Measurements from ENCODE around the gene DOCK8.

The DOCK8 gene

DNA sequence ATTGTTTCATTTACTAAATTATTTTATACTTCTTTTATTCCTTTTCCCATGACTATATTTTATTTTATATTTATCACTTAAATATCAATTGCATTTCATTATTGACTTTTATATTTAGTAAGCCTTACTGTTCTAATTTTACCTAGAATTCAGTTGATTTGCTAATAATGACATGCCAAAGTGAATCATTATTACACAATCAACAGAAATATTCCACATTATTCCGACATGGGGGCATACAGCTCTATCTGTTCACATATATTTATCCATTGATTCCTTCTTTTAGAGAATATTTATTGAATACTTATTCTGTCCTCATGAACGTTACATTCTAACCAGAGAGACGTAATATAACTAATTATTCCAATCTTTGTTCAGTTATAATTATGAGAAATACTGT is 221.8 kb downstream of the DOCK8 start:
- DNase-seq, result no peak

- peak; percentile 66 for DNase-seq
Measured at GRCh38 chr9:437066-437465, 222.4 kb downstream of the DOCK8 start.

DNA sequence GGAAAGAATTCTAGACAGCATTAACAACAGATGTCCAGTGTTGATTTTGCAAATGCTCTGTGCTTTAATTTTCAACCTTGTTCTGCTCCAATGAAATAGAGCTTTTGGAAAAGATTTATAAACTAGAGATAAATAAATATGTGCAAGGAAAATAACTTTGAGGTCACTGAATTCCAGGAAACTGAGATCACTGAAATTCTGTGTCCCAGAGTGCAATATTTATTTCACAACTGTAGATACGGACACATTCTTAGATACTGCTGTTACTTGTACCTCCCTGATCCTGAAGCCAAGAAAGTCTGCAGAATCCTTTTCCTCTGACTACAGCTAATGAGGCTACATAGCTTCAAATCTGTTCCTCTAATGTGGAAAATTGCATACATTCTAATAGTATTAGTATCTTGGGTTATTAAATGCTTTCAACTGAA is 222.9 kb downstream of the DOCK8 start:
- DNase-seq, result no peak

GRCh38 chr9:438066-438465 is 223.4 kb downstream of the DOCK8 start:
- DNase-seq, result no peak

DNA sequence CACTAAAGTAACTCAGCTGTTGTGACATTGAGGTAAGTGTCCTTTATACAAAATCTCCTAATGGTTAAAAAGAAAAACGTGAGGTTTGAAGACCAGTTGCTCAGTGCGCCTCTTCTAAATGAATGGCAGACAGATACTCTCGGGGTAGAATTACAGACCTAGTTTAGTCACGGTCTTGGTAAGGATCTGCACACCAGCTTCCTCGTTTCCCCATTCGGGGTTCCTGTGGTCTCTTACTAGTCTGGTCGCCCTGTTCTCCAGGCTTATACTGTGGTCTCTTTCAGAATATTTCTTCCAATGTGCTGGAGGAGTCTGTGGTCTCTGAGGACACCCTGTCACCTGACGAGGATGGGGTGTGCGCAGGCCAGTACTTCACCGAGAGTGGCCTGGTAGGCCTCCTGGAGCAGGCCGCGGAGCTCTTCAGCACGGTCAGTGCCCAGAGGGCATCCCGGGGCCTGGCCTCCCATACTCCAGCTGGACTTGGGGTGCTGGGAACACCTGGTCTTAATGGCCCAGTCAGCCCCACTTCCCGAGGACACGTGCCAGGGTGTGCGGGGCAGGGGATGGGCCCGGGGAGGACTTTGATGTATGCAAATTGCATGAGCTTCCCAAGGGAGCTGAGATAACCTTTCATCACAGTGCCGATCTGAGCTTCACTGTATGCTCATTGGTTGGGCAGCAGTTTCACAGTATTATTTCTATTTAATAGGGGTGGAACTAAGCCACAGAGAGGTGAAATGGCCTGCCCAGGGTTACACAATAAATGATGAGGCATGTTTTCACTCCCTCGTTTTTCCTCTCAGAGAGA is 224.5 kb downstream of the DOCK8 start:
- DNase-seq, result no peak

DNA sequence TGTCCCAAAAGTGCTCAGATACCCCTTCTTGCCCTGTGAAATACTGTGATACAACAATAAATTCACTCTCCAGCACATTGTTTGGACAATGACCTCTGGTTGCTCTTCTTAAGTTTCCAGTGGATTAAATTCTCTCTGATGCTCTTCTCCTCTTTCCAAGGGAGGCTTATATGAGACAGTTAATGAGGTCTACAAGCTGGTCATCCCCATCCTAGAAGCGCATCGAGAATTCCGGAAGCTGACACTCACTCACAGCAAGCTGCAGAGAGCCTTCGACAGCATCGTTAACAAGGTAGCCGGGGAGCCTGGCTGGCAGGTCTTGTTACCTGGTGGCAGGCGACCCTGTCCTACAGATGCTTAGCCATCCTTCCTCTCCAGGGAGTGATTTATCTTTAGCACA is 226.5 kb downstream of the DOCK8 start:
- no peak for DNase-seq

GRCh38 chr9:444528-444927 is 229.9 kb downstream of the DOCK8 start:
- no peak for DNase-seq

DNA sequence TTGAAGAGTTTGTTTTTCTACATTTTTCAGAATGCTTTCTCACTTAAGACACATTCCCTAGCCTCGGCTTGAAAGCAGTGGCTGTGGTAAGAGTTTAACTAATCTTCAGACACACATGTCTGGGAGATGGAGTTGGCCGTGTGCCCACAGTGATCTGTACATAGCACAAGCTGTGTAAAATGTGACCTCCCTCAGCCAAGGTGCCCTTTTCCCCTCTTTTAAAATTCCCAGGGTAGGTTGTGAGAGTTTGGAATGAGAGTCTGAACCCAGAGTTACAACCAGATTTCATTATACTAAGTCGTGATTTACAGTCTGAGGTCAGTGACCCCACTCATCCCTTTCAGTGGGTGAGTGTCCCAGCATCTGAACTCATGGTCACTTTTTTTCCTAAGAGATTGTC is 230.4 kb downstream of the DOCK8 start:
- peak; percentile 32 for DNase-seq

DNA sequence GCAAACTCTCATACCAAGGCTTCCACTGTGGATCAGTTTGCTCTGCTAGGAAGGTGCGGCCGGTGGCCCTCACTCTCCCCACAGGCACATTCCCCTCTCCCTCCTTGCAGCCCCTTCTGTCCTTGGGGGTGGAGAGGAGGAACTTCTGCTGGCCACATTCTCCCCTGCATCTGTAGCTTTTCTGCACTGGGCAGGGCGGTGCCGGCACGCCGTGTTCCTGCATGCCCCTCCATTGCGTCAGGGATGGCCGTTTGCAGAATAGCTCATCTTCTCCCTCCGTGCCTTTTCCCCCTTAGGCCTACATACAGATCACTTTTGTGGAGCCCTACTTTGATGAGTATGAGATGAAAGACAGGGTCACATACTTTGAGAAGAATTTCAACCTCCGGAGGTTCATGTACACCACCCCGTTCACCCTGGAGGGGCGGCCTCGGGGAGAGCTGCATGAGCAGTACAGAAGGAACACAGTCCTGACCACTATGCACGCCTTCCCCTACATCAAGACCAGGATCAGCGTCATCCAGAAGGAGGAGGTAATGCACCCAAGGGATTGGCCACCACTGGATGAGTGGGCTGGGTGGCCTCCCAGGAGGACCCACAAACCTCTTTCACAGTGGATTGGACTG is 231.5 kb downstream of the DOCK8 start:
- DNase-seq, result no peak

- peak; percentile 15 for DNase-seq
Measured at GRCh38 chr9:447230-448025, 232.8 kb downstream of the DOCK8 start.

- no peak for DNase-seq
Measured at GRCh38 chr9:450057-450456, 235.4 kb downstream of the DOCK8 start.

DNA sequence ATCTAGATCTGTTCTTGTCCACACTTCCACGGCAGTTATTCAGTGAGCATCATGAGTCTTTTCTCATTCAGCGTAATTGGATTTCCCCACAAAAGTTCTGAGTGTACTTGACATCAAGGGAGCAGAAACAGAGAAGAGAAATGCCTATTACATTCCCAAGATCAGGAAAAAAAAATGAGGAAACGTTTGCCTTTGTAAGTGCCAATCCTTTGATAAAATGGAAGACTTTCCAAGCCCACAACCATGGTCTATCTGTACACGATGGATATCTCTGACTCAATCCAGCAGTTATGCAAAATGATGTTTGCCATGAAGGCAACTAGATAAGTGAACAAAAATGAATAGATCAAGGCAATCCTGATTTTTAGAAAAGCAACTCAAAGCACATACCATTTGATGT is 235.9 kb downstream of the DOCK8 start:
- DNase-seq, result no peak

- no peak for DNase-seq
Measured at GRCh38 chr9:453832-454231, 239.2 kb downstream of the DOCK8 start.

DNA sequence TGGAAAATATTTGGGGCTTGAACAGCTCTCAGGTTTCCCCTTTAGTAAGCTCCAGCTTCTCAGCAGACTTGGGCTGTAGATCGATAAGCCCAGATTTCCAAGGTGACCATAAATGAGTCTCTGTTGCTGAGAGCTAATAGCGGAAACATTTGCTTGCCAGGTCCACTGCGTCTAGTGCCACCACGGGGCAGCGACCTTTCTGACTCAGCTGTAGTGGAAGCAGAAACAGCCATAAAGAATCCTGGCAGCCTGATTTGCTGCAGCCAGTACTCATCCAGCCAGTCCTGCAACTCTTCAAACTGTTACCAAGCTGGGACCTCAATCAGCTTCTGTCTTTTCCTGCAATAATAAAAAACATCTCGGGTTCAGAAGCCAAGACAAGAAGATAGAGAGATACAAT is 241.7 kb downstream of the DOCK8 start:
- peak; percentile 43 for DNase-seq

- DNase-seq, result no peak
Measured at GRCh38 chr9:458590-458989, 243.9 kb downstream of the DOCK8 start.

DNA sequence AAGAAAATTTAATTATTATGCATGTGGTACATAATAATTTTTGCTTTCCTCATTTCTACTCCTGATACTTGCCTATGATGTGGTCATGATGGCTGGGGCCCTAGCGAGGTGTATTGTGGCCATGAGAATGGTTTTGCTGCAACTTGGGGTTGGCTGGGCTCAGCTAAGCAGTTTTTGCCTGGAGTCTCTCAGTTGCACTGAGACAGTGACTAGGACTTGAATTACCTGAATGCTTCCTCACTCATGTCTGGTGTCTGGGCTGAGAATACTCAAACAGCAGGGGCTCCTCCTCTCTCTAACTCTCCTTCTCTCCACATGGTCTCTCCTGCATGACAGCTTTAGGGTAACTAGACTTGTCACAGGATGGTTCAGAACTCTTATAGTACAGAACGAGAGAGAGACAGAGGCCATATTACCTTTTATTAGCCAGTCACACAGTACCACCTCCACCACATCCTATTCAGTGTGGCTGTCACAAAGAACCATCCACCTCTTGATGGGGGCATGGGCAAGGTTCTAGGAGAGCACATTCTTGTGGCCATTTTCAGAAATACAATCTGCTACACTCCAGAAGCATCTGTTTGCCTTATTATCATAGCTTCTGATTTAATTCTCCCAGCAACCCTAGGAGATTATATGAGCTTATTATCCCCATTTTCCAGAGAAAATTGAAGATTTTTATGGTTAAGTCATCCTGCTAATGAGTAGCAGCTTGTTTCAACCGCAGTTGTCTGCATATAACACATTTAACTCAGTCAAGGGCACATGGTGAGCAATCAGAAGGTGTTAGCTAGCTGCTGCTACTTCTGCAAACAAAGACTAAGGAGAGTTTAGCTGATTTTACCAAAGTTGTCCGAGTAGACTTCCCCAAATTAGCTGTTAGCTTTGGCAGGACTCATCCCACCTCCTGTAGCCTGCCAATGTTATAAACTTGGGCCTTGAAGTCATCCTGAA is 245.1 kb downstream of the DOCK8 start:
- peak; percentile 54 for DNase-seq

GRCh38 chr9:462121-462520 is 247.5 kb downstream of the DOCK8 start:
- DNase-seq, result no peak

GRCh38 chr9:462606-463005 is 247.9 kb downstream of the DOCK8 start:
- peak; percentile 93 for DNase-seq

DNA sequence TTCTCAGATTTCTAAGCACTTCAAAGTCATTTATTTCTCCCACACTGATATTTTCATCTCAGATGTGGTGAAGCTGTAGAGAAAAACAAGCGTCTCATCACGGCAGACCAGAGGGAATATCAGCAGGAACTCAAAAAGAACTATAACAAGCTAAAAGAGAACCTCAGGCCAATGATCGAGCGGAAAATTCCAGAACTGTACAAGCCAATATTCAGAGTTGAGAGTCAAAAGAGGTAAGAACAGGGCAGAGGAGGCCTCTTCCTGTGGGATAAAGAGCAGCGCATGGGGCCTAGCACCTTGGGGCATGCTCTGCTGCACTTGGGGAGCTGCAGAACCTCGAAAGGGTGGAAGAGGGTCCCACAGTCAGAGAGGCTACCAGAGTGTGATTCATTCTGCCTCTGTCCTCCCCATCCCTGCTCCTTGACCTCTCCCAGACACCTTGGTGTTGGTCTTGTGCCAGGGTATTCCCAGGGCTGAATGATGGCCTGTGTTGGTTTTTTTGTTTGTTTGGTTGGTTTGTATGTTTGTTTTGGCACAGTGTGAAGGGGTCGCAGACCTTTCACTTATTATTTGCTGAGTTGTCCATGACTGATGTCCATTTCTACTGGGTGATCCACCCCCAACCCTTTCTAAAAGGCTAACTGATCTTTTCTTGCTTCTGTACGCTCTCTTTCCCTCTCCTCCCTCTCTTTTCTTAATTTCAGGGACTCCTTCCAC is 248.9 kb downstream of the DOCK8 start:
- DNase-seq, result no peak

DNA sequence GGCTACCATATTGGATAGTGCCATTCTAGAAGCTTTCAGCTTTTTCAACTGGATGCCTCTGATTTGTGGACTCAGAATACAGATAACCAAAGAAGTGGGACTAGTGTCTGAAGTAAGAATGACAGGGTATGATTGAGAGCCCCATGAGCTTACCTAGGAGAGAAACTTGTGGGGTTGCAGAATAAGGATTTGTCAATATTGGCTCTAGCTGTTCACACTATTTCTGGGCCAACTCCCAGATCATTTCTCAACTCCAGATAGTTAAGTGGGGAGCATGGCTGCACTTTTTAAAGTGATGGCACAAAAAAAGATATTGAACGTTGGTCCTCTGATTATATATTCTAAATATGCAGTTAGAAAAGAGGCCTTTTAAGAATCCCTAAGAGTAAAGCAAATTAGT is 252.1 kb downstream of the DOCK8 start:
- no peak for DNase-seq

GRCh38 chr9:468766-469426 is 254.2 kb downstream of the DOCK8 start:
- no peak for DNase-seq
